ENCODE measurements around the gene NLRP3.

- no peak for TF ChIP-seq PATZ1 (CRISPR knock-in tag; IDR thresholded peaks at IDR 0.05; ENCODE audit: borderline replicate concordance)
- TF ChIP-seq RARB (CRISPR knock-in tag; IDR thresholded peaks at IDR 0.05) = no peak
- TF ChIP-seq ZFP3 (CRISPR knock-in tag; IDR thresholded peaks at IDR 0.05) = no peak
- TF ChIP-seq TSHZ2 (CRISPR knock-in tag; IDR thresholded peaks at IDR 0.05) = no peak
- TF ChIP-seq ZC3H10 (CRISPR knock-in tag; IDR thresholded peaks at IDR 0.05) = no peak
- no peak for TF ChIP-seq ZNF8 (CRISPR knock-in tag; IDR thresholded peaks at IDR 0.05)
Observed at GRCh38 chr1:247386217-247386616, 29.8 kb upstream of the NLRP3 start.

All from SK-N-SH treated with all-trans-retinoic acid at 6 μM for 48 hours (cell line).